WTC11 (cell line): Measurements from ENCODE around the gene EREG. TPM values are rescaled to one million over a fixed set of nuclear protein-coding genes. Genes with fewer than 3 reads are reported as not detected.

Experiments used
- ATAC-seq: fragments of 200-7000 bp; cut with Tn5 transposase; 2 replicates; pipeline ENCODE4 v1.10.0; 2021; ENCODE audit warnings: mild to moderate bottlenecking, moderate library complexity
- CTCF ChIA-PET: fragments of 300-600 bp; sonication (Branson Sonifier 250); formaldehyde crosslinking; loops from one replicate; lab custom pipeline; 2021; ENCODE audit warnings: antibody characterized with exemption; lab: Charles Lee
- POLR2A ChIA-PET: fragments of 350-600 bp; sonication (Branson Sonifier 250); formaldehyde crosslinking; loops from one replicate; lab custom pipeline; 2021; ENCODE audit warnings: antibody characterized with exemption; lab: Charles Lee
- DNase-seq: peaks from one replicate; pipeline ENCODE4 v3.0.0; 2021; ENCODE audit warnings: low spot score
- H3K27ac Mint-ChIP-seq: 2 replicates; pipeline ENCODE4 v1.8.0; 2021; ENCODE audit warnings: mixed read lengths
- H3K27me3 Mint-ChIP-seq: 2 replicates; pipeline ENCODE4 v1.8.0; 2021; ENCODE audit warnings: low read depth, mild to moderate bottlenecking, moderate library complexity, mixed read lengths
- H3K36me3 Mint-ChIP-seq: 2 replicates; pipeline ENCODE4 v1.8.0; 2021; ENCODE audit warnings: mixed read lengths
- H3K4me1 Mint-ChIP-seq: 2 replicates; pipeline ENCODE4 v1.8.0; 2022; ENCODE audit warnings: mixed read lengths
- H3K4me3 Mint-ChIP-seq: 2 replicates; pipeline ENCODE4 v1.8.0; 2021; ENCODE audit warnings: mild to moderate bottlenecking, moderate library complexity, mixed read lengths
- H3K9me3 Mint-ChIP-seq: 2 replicates; pipeline ENCODE4 v1.8.0; 2021; ENCODE audit warnings: mixed read lengths
- CBFB ChIP-seq: sonication (generic); formaldehyde crosslinking; IDR thresholded peaks from 2 replicates; pipeline ENCODE4 v1.8.1; 2022; ENCODE audit warnings: mild to moderate bottlenecking, low read depth, missing genetic modification reagents
- ESRRA ChIP-seq: sonication (generic); formaldehyde crosslinking; IDR thresholded peaks from 2 replicates; pipeline ENCODE4 v1.8.1; 2022; ENCODE audit warnings: mild to moderate bottlenecking, missing genetic modification reagents, borderline replicate concordance
- JUN ChIP-seq: sonication (generic); formaldehyde crosslinking; IDR thresholded peaks from 2 replicates; pipeline ENCODE4 v1.8.0; 2023; ENCODE audit warnings: mild to moderate bottlenecking, missing genetic modification reagents
- MYBL2 ChIP-seq: sonication (generic); formaldehyde crosslinking; IDR thresholded peaks from 2 replicates; pipeline ENCODE4 v1.8.1; 2023; ENCODE audit warnings: mild to moderate bottlenecking, moderate library complexity, missing genetic modification reagents
- NFATC4 ChIP-seq: fragments of 250-450 bp; sonication (Bioruptor Pico); IDR thresholded peaks from 2 replicates; pipeline ENCODE4 v1.9.0; 2021; ENCODE audit warnings: mild to moderate bottlenecking
- NR3C1 ChIP-seq: sonication (generic); formaldehyde crosslinking; conservative IDR thresholded peaks from 2 replicates; pipeline ENCODE4 v1.8.1; 2023; ENCODE audit warnings: low read depth, mild to moderate bottlenecking, missing genetic modification reagents
- OVOL2 ChIP-seq: fragments of 250-450 bp; sonication (Bioruptor Pico); IDR thresholded peaks from 2 replicates; pipeline ENCODE4 v1.9.0; 2021; ENCODE audit warnings: mild to moderate bottlenecking, borderline replicate concordance
- RELA ChIP-seq: sonication (generic); formaldehyde crosslinking; IDR thresholded peaks from 2 replicates; pipeline ENCODE4 v1.8.1; 2022; ENCODE audit warnings: missing genetic modification reagents, mild to moderate bottlenecking, borderline replicate concordance
- RORB ChIP-seq: fragments of 250-450 bp; sonication (Bioruptor Pico); IDR thresholded peaks from 2 replicates; pipeline ENCODE4 v1.9.0; 2021; ENCODE audit warnings: mild to moderate bottlenecking
- SOX15 ChIP-seq: fragments of 250-450 bp; sonication (Bioruptor Pico); IDR thresholded peaks from 2 replicates; pipeline ENCODE4 v1.9.0; 2021; ENCODE audit warnings: mild to moderate bottlenecking
- TEAD4 ChIP-seq: sonication (generic); formaldehyde crosslinking; IDR thresholded peaks from 2 replicates; pipeline ENCODE4 v1.8.0; 2022; ENCODE audit warnings: mild to moderate bottlenecking, missing genetic modification reagents
- TP53 ChIP-seq: sonication (generic); formaldehyde crosslinking; IDR thresholded peaks from 2 replicates; pipeline ENCODE4 v1.8.1; 2023; ENCODE audit warnings: mild to moderate bottlenecking, missing genetic modification reagents
- ZNF396 ChIP-seq: fragments of 250-450 bp; sonication (Bioruptor Pico); IDR thresholded peaks from 2 replicates; pipeline ENCODE4 v1.8.0; 2021; ENCODE audit warnings: mild to moderate bottlenecking, moderate library complexity, borderline replicate concordance
- ZNF671 ChIP-seq: fragments of 250-450 bp; sonication (Bioruptor Pico); IDR thresholded peaks from 2 replicates; pipeline ENCODE4 v1.8.0; 2021; ENCODE audit warnings: mild to moderate bottlenecking
- total RNA-seq: library from RNA; stranded (reverse); gene quantifications from 3 replicates; pipeline ENCODE4 v1.2.3, GENCODE V29; 2021
- TF ChIP-seq, protein P1 (sequence below): fragments of 250-450 bp; sonication (Bioruptor Pico); conservative IDR thresholded peaks from 2 replicates; pipeline ENCODE4 v1.9.0; 2021; ENCODE audit warnings: mild to moderate bottlenecking
- TF ChIP-seq, protein P2 (sequence below): fragments of 250-450 bp; sonication (Bioruptor Pico); IDR thresholded peaks from 2 replicates; pipeline ENCODE4 v1.8.0; 2021; ENCODE audit warnings: mild to moderate bottlenecking
- TF ChIP-seq, protein P3 (sequence below): sonication (generic); formaldehyde crosslinking; IDR thresholded peaks from 2 replicates; pipeline ENCODE4 v1.8.0; 2022; ENCODE audit warnings: mild to moderate bottlenecking, missing genetic modification reagents
- TF ChIP-seq, protein P4 (sequence below): sonication (generic); formaldehyde crosslinking; IDR thresholded peaks from 2 replicates; pipeline ENCODE4 v1.8.0; 2022; ENCODE audit warnings: mild to moderate bottlenecking, missing genetic modification reagents
- TF ChIP-seq, protein P5 (sequence below): sonication (generic); formaldehyde crosslinking; IDR thresholded peaks from 2 replicates; pipeline ENCODE4 v1.8.0; 2023; ENCODE audit warnings: mild to moderate bottlenecking, missing genetic modification reagents
- TF ChIP-seq, protein P6 (sequence below): sonication (generic); formaldehyde crosslinking; conservative IDR thresholded peaks from 2 replicates; pipeline ENCODE4 v1.8.1; 2023; ENCODE audit warnings: mild to moderate bottlenecking, low read depth, missing genetic modification reagents, moderate library complexity

Gene EREG
- total RNA-seq, 1 experiment from 2014 or later: 0.09 TPM

DNA sequence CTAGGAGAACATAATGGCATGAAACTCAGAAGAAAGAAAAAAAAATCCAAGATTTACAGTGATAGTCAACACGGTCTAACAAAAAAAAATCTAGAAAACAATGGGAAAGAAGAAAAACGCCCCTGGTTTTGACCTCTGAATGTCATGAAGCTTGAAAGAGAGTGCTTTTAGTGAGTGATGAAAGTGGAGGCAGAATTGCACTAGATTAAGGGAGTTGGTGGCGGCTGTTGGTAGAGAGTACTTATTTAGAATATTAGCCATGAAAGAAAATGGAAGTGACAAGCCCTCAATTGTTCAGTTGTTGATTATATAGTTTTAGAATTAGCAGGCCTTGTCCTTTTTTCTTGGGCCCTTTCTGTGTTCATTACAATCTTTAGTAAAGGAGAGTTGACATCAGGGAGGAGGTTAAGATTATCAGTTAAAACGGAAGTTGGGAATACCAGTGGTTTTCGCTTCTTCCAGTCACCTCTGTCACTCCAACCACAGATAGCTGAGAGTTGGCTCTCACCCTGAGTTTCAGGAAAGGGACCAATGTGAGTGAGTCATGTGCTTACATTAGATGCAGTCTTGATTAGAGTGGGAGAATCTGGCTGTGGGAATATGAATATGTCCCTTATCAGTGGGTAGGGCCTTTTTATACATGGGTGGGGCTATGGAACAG, 29.7 kb downstream of the EREG start:
- ATAC-seq (no peak), DNase-seq (no peak)
- Mint-ChIP-seq H3K36me3 (no peaks in the 10 kb centered on the region), H3K4me1 (no peaks in the 10 kb centered on the region), H3K9me3 (peaks cover 5% of the 10 kb centered on the region), H3K4me3 (no peak overlapping the region), H3K27me3 (no peaks in the 10 kb centered on the region), H3K27ac (no peak overlapping the region)
- CTCF ChIA-PET: no interaction called here
- POLR2A ChIA-PET: no interaction called here
- no peak for TF ChIP-seq TEAD4 (CRISPR knock-in tag)
- no peak for TF ChIP-seq OVOL2 (CRISPR knock-in tag)
- no peak for TF ChIP-seq CBFB
- TF ChIP-seq RORB (CRISPR knock-in tag): no peak
- no peak for TF ChIP-seq ESRRA (CRISPR knock-in tag)
- TF ChIP-seq NFATC4 (CRISPR knock-in tag): no peak
- no peak for TF ChIP-seq RELA
- no peak for TF ChIP-seq TP53
- TF ChIP-seq ZNF671 (CRISPR knock-in tag): no peak
- TF ChIP-seq, protein P1, sequence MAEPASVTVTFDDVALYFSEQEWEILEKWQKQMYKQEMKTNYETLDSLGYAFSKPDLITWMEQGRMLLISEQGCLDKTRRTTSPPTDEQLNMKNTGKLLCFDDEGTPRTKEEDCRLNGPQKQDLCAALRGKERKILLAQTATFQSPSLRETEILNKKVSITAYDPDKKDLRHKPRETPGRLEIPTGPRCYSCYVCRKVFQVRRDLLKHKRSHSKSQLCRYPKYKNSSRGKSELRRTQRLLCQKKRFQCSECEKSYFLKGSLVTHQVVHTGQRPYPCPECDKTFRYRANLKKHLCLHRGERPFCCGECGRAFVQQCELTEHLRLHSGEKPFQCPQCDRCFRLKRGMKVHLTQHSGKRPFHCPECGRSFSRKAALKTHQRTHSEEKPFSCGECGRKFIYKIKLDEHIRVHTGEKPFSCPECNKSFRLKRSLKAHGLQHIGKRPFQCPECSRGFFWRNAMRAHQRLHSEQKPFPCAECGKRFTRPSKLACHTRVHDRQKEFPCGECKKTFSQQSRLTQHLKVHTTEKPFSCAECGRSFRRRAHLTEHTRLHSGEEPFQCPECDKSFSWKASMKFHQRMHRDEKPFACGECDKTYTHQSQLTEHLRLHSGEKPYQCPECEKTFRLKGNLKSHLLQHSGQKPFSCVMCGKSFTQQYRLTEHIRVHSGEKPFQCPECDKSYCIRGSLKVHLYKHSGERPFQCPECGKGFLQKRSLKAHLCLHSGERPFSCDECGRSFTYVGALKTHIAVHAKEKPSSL: no peak
- no peak for TF ChIP-seq MYBL2 (CRISPR knock-in tag)
- TF ChIP-seq, protein P2, sequence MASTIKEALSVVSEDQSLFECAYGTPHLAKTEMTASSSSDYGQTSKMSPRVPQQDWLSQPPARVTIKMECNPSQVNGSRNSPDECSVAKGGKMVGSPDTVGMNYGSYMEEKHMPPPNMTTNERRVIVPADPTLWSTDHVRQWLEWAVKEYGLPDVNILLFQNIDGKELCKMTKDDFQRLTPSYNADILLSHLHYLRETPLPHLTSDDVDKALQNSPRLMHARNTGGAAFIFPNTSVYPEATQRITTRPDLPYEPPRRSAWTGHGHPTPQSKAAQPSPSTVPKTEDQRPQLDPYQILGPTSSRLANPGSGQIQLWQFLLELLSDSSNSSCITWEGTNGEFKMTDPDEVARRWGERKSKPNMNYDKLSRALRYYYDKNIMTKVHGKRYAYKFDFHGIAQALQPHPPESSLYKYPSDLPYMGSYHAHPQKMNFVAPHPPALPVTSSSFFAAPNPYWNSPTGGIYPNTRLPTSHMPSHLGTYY (CRISPR knock-in tag): no peak
- TF ChIP-seq, protein P3, sequence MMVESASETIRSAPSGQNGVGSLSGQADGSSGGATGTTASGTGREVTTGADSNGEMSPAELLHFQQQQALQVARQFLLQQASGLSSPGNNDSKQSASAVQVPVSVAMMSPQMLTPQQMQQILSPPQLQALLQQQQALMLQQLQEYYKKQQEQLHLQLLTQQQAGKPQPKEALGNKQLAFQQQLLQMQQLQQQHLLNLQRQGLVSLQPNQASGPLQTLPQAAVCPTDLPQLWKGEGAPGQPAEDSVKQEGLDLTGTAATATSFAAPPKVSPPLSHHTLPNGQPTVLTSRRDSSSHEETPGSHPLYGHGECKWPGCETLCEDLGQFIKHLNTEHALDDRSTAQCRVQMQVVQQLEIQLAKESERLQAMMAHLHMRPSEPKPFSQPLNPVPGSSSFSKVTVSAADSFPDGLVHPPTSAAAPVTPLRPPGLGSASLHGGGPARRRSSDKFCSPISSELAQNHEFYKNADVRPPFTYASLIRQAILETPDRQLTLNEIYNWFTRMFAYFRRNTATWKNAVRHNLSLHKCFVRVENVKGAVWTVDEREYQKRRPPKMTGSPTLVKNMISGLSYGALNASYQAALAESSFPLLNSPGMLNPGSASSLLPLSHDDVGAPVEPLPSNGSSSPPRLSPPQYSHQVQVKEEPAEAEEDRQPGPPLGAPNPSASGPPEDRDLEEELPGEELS (CRISPR knock-in tag): no peak
- no peak for TF ChIP-seq ZNF396 (CRISPR knock-in tag)
- TF ChIP-seq, protein P4, sequence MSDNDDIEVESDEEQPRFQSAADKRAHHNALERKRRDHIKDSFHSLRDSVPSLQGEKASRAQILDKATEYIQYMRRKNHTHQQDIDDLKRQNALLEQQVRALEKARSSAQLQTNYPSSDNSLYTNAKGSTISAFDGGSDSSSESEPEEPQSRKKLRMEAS: no peak
- TF ChIP-seq JUN (CRISPR knock-in tag): no peak
- TF ChIP-seq, protein P5, sequence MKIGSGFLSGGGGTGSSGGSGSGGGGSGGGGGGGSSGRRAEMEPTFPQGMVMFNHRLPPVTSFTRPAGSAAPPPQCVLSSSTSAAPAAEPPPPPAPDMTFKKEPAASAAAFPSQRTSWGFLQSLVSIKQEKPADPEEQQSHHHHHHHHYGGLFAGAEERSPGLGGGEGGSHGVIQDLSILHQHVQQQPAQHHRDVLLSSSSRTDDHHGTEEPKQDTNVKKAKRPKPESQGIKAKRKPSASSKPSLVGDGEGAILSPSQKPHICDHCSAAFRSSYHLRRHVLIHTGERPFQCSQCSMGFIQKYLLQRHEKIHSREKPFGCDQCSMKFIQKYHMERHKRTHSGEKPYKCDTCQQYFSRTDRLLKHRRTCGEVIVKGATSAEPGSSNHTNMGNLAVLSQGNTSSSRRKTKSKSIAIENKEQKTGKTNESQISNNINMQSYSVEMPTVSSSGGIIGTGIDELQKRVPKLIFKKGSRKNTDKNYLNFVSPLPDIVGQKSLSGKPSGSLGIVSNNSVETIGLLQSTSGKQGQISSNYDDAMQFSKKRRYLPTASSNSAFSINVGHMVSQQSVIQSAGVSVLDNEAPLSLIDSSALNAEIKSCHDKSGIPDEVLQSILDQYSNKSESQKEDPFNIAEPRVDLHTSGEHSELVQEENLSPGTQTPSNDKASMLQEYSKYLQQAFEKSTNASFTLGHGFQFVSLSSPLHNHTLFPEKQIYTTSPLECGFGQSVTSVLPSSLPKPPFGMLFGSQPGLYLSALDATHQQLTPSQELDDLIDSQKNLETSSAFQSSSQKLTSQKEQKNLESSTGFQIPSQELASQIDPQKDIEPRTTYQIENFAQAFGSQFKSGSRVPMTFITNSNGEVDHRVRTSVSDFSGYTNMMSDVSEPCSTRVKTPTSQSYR: no peak
- no peak for TF ChIP-seq NR3C1
- no peak for TF ChIP-seq SOX15 (CRISPR knock-in tag)
- TF ChIP-seq, protein P6, sequence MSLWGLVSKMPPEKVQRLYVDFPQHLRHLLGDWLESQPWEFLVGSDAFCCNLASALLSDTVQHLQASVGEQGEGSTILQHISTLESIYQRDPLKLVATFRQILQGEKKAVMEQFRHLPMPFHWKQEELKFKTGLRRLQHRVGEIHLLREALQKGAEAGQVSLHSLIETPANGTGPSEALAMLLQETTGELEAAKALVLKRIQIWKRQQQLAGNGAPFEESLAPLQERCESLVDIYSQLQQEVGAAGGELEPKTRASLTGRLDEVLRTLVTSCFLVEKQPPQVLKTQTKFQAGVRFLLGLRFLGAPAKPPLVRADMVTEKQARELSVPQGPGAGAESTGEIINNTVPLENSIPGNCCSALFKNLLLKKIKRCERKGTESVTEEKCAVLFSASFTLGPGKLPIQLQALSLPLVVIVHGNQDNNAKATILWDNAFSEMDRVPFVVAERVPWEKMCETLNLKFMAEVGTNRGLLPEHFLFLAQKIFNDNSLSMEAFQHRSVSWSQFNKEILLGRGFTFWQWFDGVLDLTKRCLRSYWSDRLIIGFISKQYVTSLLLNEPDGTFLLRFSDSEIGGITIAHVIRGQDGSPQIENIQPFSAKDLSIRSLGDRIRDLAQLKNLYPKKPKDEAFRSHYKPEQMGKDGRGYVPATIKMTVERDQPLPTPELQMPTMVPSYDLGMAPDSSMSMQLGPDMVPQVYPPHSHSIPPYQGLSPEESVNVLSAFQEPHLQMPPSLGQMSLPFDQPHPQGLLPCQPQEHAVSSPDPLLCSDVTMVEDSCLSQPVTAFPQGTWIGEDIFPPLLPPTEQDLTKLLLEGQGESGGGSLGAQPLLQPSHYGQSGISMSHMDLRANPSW (CRISPR knock-in tag): no peak
